NCI-H187 treated with DMSO at 0.1 percent for 48 hours (cell line): ENCODE data around the gene TMED1.
A peak's percentile ranks its signal among the peaks of the same experiment; 100 is the strongest.
"Not testable (repeated sequence)": the region's sequence is repeated elsewhere in the genome, so short reads cannot be mapped to it uniquely, and the experiment has no call there.

Experiments used
- DNase-seq: peaks from one replicate; lab custom pipeline; 2025; lab: John Stamatoyannopoulos, UW

The TMED1 gene, protein sequence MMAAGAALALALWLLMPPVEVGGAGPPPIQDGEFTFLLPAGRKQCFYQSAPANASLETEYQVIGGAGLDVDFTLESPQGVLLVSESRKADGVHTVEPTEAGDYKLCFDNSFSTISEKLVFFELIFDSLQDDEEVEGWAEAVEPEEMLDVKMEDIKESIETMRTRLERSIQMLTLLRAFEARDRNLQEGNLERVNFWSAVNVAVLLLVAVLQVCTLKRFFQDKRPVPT

DNA sequence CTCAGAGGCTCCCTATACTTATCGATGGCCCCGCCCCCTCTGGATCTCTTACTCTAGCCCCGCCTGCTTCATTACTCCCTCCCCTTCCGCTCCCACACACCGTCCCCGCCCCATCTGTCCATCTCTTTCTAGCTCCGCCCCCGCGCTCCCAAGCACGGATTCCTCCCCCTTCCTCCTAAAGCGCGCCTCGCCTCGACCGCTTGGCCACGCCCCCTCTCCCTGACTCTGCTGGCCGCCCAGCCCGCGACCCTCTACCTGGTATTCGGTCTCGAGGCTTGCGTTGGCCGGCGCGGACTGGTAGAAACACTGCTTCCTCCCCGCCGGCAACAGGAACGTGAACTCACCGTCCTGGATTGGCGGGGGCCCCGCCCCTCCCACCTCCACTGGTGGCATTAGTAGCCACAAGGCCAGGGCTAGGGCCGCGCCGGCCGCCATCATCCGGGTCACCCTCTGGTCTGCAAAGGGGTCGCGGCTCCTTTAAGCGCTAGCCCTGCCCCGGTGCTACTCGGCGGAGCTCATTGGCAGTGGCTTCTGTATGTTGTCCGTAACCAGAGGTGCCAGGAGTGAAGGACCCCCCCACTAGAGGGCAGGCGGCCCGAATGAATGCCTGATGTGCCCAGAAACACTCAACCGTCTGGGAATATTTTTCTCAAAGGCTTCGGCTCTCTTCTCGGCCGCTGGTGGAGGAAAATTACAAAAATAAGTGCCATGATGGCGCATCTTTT, at the start of gene TMED1:
TMED1 (minus strand) TSS at position 459 of the 725 bp plus-strand sequence; CDS start at position 438, 21 bp downstream.
- DNase-seq = peak; percentile 36

DNA sequence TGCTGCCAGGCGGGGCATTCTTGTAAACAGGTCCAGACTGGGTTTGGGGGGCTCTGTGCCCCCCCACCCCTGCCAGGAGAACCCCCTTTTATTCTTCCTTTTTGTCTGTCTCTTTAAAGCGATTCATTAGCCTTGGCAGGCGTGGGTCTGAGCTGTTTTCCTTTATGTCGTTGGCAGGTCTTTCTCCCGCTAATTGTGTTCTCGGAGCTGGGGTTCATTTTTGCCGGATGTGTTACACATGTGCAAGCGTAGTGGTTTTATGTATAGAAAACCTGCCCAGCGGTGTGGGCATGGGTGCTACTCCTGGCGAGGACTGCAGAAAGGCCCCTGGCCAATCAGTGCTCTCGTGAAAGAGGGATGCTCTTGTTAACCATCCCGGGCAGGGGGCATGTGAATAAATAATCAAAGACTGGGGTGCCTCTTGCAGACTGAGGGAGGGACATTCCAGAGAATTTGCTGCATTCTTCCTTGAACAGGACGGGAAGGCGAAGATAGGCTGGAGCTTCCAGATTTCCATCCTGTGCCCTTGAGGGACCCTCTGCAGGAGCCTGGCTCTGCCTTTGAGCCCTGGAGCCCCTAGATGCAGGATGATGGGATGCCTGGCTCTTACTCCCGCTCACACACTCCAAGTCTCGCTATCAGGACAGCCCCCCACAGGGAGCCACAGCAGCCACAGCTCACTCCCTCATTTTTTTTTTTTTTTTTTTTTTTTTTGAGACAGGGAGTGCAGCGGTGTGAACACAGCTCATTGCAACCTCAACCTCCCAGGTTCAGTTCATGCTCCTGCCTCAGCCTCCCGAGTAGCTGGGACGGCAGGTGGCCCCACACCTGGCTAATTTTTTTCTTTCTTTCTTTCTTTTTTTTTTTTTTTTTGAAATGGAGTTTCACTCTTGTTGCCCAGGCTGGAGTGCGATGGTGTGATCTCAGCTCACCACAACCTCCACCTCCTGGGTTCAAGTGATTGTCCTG, 49.5 kb upstream of the TMED1 start:
- DNase-seq = no peak

DNA sequence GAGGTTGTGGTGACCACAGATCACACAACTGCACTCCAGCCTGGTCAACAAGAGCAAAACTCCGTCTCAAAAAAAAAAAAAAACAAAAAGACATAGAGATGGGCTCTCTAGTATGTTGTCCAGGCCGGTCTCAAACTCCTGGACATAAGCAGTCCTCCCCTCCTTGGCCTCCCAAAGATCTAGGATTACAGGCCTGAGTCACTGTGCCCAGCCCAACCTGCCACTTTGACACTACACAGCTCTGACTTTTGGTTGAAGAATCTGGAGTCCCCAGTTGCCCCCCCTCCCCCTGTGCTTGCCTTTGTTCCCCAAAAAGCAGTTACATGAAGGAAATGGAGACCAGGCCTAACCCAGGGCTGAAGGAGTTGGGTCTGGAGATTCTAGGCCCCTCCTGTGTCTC, 48.3 kb upstream of the TMED1 start:
- DNase-seq = no peak

DNA sequence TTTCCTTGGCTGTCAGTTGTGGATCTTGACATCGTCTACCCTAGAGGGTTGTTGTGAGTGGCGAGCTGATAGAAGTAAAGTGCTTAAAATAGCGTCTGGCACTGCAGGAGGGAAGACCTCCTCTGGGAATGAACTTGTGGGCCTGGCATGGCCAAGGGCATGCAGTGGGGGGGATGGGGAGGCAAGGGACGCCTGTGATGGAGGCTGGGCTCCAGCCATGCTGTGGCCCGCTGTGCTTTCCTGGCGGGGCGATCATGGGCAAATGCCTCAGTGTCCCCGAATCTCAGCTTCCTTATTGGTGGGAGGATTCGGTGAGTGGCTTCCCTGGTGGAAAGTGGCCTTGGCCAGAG, 46.1 kb upstream of the TMED1 start:
- no peak for DNase-seq

DNA sequence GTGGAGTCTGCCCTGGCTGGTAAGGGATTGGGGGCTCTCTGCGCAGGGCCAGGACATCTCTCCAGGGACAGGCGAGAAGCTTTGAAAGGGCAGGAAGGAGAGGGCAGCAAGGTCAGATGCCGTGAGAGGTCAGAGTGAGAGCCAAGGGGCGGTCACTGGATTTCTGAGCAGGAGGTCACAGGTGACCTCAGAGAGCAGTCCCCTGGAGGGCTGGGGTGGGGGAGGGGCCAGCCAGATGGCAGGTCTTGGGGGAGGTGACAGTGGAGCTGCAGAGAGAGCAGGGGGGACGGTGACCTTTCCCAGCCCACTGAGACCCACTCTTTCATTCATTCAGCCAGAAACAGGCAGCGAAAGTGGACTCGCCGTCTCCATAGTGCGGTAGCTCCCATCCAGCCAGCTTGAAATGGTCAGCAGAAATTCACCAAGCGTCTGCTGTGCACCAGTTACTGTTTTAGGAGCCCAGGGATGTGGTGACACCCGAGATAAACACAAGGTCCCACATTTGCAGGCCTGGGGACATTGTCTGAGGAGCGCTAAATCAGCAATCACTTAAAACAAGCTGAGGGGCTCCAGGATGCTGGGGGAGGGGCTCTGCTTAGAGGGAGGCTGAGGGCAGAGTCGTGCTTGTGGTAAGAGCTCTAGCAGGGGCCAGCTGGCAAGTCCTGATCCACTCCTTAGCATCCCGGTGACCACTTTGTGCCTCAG, 45.5 kb upstream of the TMED1 start:
- DNase-seq = no peak

DNA sequence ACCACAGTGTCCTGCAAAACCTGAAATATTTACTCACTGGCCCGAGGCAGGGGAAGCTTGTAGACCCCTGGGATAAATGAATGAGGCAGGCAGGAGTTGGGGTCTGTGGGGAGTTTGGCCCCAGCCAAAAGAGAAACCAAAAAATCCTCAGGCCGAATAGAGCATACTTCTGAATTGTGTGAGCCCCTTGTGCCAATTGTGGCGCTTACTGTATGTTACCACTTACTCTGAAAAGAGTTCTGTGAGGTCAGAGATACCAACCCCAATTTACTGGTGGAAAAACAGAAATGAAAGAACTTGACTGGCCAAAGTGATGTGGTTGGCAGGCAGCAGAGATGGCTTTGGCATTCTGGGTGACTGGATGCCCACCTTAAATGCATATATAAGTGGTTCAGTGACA, 42.2 kb upstream of the TMED1 start:
- DNase-seq = no peak

DNA sequence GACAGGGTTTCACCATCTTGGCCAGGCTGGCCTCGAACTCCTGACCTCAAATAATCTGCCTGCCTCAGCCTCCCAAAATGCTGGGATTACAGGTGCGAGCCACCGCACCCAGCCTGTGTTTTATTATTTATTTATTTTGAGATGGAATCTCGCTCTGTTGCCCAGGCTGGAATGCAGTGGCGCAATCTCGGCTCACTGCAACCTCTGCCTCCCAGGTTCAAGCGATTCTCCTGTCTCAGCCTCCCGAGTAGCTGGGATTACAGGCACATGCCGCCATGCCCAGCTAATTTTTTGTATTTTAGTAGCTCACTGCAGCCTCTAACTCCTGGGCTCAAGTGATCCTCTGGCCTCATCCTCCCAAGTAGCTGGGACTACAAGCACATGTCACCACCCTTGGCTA, 41.6 kb upstream of the TMED1 start:
- not testable (repeated sequence) for DNase-seq

DNA sequence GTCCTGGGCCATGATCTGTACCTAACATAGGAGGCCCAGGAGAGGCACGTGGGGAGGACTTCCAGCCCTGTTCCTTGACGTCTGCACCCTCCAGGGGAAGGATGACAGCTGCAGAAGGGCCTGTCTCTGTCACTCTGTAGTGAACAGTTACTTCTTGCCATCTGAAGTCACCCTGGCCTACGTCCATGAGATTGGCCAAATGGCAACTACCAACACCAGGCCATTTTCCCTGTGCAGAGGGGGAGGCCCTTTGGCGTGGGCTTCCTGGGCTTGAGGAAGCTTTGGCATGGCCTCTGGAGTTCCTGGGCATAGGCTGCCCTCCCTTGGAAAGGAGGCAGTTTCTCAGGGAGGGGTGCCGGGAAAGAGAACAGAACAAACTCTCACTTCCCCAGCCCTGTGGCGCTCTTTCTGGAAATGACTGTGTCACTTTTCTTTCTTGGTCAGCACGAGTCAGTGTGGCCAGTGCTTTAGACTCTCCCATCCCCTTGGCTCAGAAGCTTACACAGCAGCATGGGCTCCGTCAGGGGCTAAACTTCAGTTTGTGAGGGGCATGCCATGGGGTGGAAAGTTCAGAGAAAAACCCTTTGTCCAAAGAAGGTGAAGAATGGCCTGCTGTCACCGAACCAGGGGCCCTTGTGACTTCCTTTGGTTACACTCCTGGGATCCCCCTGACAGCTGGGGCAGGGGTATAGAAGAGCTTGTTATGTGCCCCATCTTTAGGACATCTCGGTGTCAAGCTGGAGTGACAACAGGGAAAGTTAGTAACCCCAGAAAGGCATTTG, 40.6 kb upstream of the TMED1 start:
- no peak for DNase-seq

DNA sequence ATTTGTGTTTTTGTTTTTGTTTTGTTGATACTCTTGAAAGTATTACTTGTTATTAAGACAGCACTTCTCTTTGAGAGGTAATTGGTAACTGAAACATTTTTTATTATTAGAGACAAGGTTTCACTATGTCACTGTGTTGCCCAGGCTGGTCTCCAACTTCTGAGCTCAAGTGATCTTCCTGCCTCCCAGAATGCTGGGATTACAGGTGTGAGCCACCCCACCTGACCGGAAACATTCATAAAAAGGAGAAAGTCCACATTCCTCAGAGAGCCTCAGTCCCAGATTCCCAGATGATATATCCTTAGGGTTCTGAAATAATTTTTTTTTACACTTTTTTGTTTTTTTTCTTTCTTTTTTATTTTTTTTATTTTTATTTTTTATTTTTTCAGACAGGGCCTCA, 38.0 kb upstream of the TMED1 start:
- no peak for DNase-seq

DNA sequence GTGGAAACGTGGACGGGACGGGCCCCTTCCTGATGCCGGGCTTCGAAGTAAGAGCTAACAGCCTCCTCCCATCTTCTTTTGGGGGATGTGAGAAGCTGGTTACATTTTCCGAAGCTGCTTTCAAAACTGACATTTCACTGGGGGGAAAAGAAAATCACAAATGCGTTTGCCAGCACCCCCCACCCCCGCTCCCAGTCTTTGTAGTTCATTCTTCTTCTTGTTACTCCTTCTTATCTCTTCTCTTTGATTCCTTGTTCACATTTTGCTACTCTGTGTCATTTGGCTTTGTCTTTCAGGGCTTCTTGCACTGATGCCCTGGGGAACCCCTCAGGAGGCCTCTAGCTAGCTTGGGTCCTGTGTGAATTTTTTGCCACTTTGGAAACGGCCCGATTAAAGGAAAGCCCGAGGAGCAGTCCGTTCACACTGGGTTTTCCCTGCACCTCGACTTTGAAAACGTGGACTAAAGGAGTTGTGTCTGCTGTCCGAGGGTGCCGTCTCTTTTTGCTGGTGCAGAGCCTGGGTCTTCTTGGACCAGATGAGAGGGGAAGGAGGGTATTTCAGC, 36.6 kb upstream of the TMED1 start:
- no peak for DNase-seq

DNA sequence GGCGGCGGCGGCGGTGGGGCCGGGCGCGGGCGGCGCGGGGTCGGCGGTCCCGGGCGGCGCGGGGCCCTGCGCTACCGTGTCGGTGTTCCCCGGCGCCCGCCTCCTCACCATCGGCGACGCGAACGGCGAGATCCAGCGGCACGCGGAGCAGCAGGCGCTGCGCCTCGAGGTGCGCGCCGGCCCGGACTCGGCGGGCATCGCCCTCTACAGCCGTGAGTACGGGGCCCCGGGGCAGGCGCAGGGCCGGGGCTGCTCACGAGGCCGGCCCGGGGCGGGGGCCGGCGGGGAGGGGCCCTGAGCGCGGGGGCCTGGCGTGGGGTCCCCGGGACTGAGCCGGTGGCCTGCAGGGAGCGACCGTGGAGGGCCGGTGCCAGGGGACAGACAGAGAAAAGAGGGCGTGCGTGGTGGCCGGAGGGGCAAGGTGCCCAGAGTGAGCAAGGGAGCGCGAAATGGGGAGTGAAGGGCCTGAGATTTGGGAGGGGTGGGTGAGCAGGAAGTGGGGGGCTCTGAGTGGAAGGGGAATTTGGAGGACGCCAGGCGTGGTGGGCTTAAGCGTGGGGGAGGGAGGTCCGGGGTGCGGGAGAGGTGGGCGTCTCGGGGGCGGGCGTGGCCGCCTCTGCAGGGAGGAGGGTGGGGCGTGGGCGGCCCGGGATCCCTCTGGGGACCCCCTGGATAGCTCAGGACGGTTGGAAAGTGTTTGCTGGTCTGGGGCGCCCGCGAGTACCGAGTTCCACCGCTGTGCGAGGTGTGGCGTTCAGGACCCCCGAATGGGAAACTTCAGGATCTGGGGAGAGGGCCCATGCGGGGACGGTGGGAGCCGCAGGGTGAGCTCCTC, 35.9 kb upstream of the TMED1 start:
- DNase-seq = no peak

DNA sequence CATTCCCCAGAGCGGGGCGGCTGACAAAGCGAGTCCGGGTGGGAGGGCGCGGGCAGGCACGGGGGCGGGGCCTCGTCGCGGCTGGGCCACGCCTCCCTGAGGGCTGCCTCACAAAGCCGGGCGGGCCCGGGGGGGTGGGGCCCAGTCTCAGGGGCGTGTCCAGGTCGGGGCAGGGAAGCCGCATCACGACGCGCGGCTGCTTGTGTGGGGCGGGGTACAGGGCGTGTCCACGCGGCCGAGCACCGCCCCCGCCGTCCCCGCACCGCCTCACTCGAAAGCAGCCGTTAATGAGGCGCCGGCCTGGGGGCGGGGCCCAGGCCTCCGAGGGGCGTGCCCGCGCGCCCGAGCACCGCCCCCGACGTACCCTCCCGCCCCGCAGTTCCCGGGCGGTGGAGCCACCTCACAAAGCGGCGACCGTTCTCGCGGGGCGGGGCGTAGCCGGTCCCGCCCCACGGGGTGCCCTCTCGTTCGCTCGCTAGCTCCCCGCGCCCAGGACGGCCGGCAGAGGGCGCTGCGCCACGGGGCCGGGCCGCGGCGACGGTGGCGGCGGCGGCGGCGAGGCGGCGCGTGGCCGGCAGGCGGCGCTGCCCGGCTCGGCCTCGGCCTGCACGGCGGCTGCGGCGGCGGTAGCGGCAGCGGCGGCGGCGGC, 35.1 kb upstream of the TMED1 start, which contains the start of gene CARM1:
CARM1 (plus strand) TSS at position 599 of the 649 bp plus-strand sequence. CDS start 150 bp downstream, outside the sequence.
- DNase-seq = peak; percentile 41

DNA sequence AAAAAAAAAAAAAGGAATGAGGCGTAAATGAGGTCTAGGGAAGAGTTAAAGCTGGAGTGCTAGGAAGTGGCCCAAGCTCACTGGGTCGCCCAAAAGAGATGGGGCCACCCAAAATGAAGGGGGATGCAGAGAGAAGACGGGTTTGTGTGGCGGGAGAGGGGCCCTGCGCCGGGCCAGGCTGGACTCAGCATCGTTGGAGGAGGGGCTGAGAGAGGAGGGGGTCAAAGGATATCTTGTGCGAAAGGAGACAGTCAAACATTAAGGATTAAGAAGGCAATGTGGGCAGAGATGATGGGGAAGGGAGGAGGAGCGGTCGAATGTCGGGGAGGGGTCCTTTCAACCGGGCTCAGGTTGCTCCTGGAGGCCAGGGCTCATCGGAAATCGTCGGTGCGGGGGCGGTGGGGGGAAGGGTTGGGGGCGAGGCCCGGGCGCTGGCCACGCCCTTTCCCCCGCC, 34.5 kb upstream of the TMED1 start:
- DNase-seq = no peak

DNA sequence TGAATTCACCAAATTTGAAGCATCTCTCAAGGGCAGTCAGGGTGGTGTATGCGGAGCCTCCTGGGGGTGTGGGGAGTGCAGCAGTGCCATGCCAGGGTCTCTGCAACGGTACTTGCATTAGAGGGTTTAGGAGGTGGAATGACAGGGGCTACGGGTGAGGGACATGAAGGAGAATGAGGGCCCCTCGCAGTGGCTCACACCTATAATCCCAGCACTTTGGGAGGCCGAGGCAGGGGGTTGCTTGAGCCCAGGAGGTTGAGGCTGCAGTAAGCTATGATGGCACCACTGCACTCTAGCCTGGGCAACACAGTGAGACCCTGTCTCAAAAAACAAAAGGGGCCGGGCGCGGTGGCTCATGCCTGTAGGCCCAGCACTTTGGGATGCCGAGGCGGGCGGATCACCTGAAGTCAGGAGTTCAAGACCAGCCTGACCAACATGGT, 33.9 kb upstream of the TMED1 start:
- DNase-seq = not testable (repeated sequence)

DNA sequence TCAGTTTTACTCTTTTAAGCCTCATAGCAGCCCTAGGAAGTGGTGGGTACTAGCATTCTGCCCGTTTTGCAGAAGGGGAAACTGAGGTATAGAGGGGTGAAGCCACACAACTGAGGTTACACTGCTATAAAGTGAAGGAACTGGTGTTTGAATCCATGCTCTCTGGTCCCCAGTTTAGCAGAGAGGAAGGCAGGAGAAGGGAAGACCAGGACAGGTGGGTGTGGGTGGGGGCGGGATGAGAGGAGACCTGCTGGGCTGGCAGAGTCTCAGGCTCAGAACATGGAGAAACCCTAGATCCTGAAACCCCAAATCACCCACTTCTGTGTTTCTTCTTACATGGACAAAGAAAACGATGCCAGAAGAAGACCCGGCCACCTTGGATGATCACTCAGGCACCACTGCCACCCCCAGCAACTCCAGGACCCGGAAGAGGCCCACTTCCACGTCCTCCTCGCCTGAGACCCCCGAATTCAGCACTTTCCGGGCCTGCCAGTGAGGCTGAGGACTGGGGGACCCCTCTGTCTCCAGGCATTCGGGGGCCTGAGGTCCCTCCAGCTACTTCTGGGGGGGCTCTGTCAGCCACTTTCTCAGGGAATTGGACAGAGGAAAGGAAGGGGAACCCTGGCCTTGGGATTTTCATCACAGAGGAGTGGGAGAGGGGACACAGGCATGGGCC, 33.0 kb upstream of the TMED1 start:
- DNase-seq = no peak

DNA sequence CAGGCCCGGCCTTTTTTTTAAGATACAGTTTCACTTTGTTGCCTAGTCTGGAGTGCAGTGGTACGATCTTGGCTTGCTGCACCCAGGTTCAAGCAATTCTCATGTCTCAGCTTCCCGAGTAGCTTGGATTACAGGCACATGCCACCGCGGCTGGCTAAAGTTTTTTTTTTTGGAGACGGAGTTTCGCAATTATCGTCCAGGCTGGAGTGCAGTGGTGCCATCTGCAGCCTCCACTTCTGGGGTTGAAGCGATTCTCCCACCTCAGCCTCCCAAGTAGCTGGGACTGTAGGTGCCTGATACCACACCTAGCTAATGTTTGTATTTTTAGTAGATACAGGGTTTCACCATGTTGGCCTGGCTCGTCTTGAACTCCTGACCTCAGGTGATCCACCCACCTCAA, 30.5 kb upstream of the TMED1 start:
- DNase-seq = no peak

DNA sequence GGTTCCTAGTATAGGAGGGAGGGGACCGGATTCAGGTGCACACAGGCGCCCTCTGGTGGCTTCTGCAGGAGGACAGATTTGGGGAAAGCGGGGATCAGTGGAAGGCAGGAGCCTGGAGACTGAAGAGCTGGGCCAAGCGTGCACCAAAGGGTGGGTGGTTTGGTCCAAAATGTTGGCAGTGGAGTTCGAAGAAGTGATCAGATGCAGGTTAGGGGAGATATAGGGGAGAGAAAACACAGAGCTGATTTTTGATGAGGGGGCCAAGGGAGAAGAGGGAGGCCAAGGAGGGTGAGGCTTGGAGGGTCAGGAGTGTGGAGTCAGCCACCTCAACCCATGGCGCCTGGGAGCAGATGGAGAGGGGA, 28.5 kb upstream of the TMED1 start:
- no peak for DNase-seq

DNA sequence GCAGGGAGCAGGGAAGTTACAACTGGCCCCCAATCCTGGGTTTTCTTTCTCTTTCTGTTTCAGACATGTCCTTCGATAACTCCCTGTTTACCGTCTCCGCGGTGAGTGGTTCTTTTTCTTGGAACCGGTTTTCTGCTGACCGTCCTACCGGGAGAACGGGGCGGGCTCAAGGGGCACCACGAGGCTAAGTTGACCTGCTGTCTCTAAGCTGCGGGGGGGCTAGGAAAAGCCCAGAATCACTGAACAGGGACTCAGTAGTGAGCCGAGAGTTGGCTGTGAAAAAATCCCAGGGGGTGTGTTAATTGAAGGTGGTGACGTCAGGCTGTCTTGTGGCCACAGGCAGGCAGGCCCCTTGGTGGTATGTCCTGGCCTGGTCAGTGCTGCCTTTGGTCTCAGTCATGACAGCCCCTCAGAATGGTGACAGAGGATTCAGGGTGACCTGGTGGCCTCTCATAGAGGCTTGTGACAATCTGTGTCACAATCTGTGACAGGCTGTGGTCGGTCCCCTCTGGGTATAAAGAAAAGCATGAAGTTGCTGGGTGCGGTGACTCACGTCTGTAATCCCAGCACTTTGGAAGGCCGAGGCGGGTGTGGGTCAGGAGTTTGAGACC, 27.2 kb upstream of the TMED1 start:
- no peak for DNase-seq
